Measurements from ENCODE around the gene SMARCAL1. TPM values are rescaled to one million over a fixed set of nuclear protein-coding genes. Genes with fewer than 3 reads are reported as not detected.

The SMARCAL1 gene
- total and polyA plus RNA-seq, 2 of the 4 experiments (the other 2 are of a cell fraction), result 13.6 to 21.0 TPM

DNA sequence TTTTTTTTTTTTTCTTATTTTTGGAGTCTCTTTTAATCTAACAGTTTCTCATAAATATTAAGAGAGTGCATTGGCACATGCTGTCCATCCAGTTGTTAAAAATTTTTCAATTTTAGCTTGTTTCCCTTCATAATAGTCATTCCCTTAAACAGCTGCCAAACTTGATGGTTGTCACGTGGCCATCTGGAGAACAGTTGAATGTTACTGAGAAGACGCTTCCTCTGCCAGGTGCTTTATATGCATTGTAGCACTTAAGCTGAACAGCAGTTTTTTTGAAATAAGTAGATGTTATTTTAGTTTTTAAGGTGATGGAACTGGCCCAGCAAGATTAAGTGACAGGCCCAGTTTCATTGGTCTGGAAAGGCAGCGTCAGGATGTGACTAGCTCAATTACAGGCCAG lies 3.3 kb downstream of the SMARCAL1 start:
- H3K14ac ChIP-seq (replicated peaks; ENCODE audit: low read depth, low read length), result no peak overlapping the region
- ATAC-seq (ENCODE audit: low read depth), result no peak
- no peak overlapping the region for H3K56ac ChIP-seq (ENCODE audit: extremely low read depth, insufficient read depth, low read length)
- no peak overlapping the region for H4K91ac ChIP-seq (ENCODE audit: insufficient read depth, low read depth, low read length)
- H3K27me3 ChIP-seq (ENCODE audit: control insufficient read depth, insufficient read depth, low read length), result no peaks in the 10 kb centered on the region
- no peak overlapping the region for H2BK120ac ChIP-seq (ENCODE audit: low read depth, low read length)
- H3K4me3 ChIP-seq (ENCODE audit: insufficient read depth, low read depth, low read length), result no peak overlapping the region
- TF ChIP-seq RAD21 (IDR thresholded peaks at IDR 0.05; ENCODE audit: low read length), result no peak
- TF ChIP-seq RFX5 (IDR thresholded peaks at IDR 0.05; ENCODE audit: low read depth, low read length), result no peak
- TF ChIP-seq NFE2L2 (IDR thresholded peaks at IDR 0.05; ENCODE audit: low read depth, low read length), result no peak
- TF ChIP-seq, protein P1, sequence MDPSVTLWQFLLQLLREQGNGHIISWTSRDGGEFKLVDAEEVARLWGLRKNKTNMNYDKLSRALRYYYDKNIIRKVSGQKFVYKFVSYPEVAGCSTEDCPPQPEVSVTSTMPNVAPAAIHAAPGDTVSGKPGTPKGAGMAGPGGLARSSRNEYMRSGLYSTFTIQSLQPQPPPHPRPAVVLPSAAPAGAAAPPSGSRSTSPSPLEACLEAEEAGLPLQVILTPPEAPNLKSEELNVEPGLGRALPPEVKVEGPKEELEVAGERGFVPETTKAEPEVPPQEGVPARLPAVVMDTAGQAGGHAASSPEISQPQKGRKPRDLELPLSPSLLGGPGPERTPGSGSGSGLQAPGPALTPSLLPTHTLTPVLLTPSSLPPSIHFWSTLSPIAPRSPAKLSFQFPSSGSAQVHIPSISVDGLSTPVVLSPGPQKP (IDR thresholded peaks at IDR 0.05; ENCODE audit: borderline replicate concordance, low read depth, low read length), result no peak
- TF ChIP-seq MXI1 (IDR thresholded peaks at IDR 0.05; ENCODE audit: borderline replicate concordance, low read depth, low read length), result no peak
- TF ChIP-seq BHLHE40 (IDR thresholded peaks at IDR 0.05; ENCODE audit: low read depth, low read length), result no peak
- no peak for TF ChIP-seq RCOR1 (IDR thresholded peaks at IDR 0.05; ENCODE audit: insufficient replicate concordance, low read length)
- no peak for TF ChIP-seq FOS (IDR thresholded peaks at IDR 0.05; ENCODE audit: low read depth, low read length)
- no peak for TF ChIP-seq SMC3 (IDR thresholded peaks at IDR 0.05; ENCODE audit: low read depth, low read length)
- H2BK5ac ChIP-seq (ENCODE audit: low read depth, low read length, poor library complexity, severe bottlenecking), result no peak overlapping the region
- H4K8ac ChIP-seq (ENCODE audit: low read depth in 2 of 2, low read length in 2 of 2), result no peak overlapping the region
- no peak overlapping the region for H3K4me2 ChIP-seq (ENCODE audit: low read depth, low read length)
- dilution Hi-C loops (cut with HindIII; ENCODE audit: low sequenced_read_pairs, unreplicated experiment) (no loop called here), in situ Hi-C loops (cut with MboI; ENCODE audit: low sequenced_read_pairs) (loop anchor here (25.0 kb wide), 1 partner anchor 203 kb away; no protein-coding TSS in a partner anchor), intact Hi-C loops (cut with micrococcal nuclease) (no loop called here)
- H2BK15ac ChIP-seq (ENCODE audit: low read depth, low read length), result no peak overlapping the region
- ChIA-PET POLR2A (ENCODE audit: unreplicated experiment) (interaction anchor here (0.7 kb wide), 1 partner anchor 581 kb away, joined by 11 read pairs; no protein-coding TSS in a partner anchor), CTCF (no interaction called here)
- no peak overlapping the region for H3K18ac ChIP-seq (ENCODE audit: low read depth, low read length)
- no peaks in the 10 kb centered on the region for H3K9me3 ChIP-seq (ENCODE audit: control insufficient read depth, insufficient read depth, low read length)
- H2AK5ac ChIP-seq (ENCODE audit: low read depth, low read length), result no peak overlapping the region
- peaks cover 27% of the 10 kb centered on the region for H3K36me3 ChIP-seq (ENCODE audit: control insufficient read depth, insufficient read depth, low read length)
- peaks cover 2% of the 10 kb centered on the region; the same call in 1 of the 2 replicates for H3K4me1 ChIP-seq (ENCODE audit: control insufficient read depth, insufficient read depth, low read length)
- no peak overlapping the region for H2AFZ ChIP-seq (replicated peaks; ENCODE audit: low read length, poor library complexity)
- H3K79me1 ChIP-seq (ENCODE audit: low read depth in 1 of 2, low read length in 2 of 2), result peaks cover 17 to 28% of the 10 kb centered on the region in 2 experiments
- DNase-seq, result no peak
- H3K9me1 ChIP-seq (ENCODE audit: insufficient read depth, low read length), result peaks cover 10% of the 10 kb centered on the region; the same call in 1 of the 2 replicates
- no peak overlapping the region for H2AK9ac ChIP-seq (replicated peaks; ENCODE audit: low read depth, low read length, poor library complexity)
- no peak overlapping the region for H4K5ac ChIP-seq (ENCODE audit: low read depth, low read length)
- no peak overlapping the region for H2BK20ac ChIP-seq (ENCODE audit: low read depth, low read length)
- no peak overlapping the region for H3K23ac ChIP-seq (ENCODE audit: low read depth, low read length)
- no peak overlapping the region for H3K4ac ChIP-seq (ENCODE audit: low read depth, low read length)
- BruUV-seq (replicated peaks), result no TSS peak
- no peak overlapping the region for H3K9ac ChIP-seq (ENCODE audit: low read depth, low read length)
- no peak overlapping the region for H3K27ac ChIP-seq (ENCODE audit: insufficient read depth, low read length)
- no peaks in the 10 kb centered on the region for H4K20me1 ChIP-seq (ENCODE audit: insufficient read depth, low read length)
- WGBS, 2 experiments (ENCODE audit: extremely low coverage in 2 of 2, insufficient read length in 1 of 2), result no CpG with 5 or more reads among the region's 3 CpGs

All from IMR-90 (cell line).